Osteocyte (in vitro differentiated cells): Measurements from ENCODE around the gene TWNK. TPM values are rescaled to one million over a fixed set of nuclear protein-coding genes. Genes with fewer than 3 reads are reported as not detected.

Experiments used
- DNase-seq: peaks from one replicate; pipeline ENCODE4 v3.0.0; 2021; ENCODE audit warnings: mixed read lengths; ENCODE audit not compliant: unreplicated experiment; ENCODE audit errors: extremely low spot score
- H3K27ac Mint-ChIP-seq: one replicate; pipeline ENCODE4 v1.8.0; 2021; ENCODE audit warnings: mild to moderate bottlenecking, mixed read lengths; ENCODE audit not compliant: unreplicated experiment
- H3K27me3 Mint-ChIP-seq: one replicate; pipeline ENCODE4 v1.8.0; 2021; ENCODE audit warnings: mixed read lengths; ENCODE audit not compliant: unreplicated experiment
- H3K36me3 Mint-ChIP-seq: one replicate; pipeline ENCODE4 v1.8.0; 2021; ENCODE audit warnings: mixed read lengths; ENCODE audit not compliant: unreplicated experiment
- H3K4me1 Mint-ChIP-seq: one replicate; pipeline ENCODE4 v1.8.0; 2021; ENCODE audit warnings: mixed read lengths; ENCODE audit not compliant: unreplicated experiment
- H3K4me3 Mint-ChIP-seq: one replicate; pipeline ENCODE4 v1.8.0; 2021; ENCODE audit warnings: mild to moderate bottlenecking, moderate library complexity, mixed read lengths; ENCODE audit not compliant: unreplicated experiment
- H3K9me3 Mint-ChIP-seq: one replicate; pipeline ENCODE4 v1.8.0; 2021; ENCODE audit warnings: mixed read lengths; ENCODE audit not compliant: unreplicated experiment
- long read RNA-seq: library from polyadenylated mRNA; unstranded; transcript quantifications from one replicate; pipeline ENCODE4 v2.0.0, GENCODE V29; 2021
- total RNA-seq: library from RNA; stranded (reverse); gene quantifications from 2 replicates; pipeline ENCODE4 v1.2.1, GENCODE V29; 2021
- TF ChIP-seq, protein P1 (sequence below): fragments of 200-600 bp; sonication (generic); IDR thresholded peaks from 2 replicates; pipeline ENCODE4 v1.5.0; 2021; ENCODE audit warnings: antibody characterized with exemption, mild to moderate bottlenecking, moderate library complexity

The TWNK gene
- total RNA-seq, result 7.1 and 7.7 TPM in 2 replicates
- long read RNA-seq, partial matches to known transcripts, result 0 of 10 reads
- long read RNA-seq, other reads (novel, unspliced or antisense), result 8 of 10 reads

DNA sequence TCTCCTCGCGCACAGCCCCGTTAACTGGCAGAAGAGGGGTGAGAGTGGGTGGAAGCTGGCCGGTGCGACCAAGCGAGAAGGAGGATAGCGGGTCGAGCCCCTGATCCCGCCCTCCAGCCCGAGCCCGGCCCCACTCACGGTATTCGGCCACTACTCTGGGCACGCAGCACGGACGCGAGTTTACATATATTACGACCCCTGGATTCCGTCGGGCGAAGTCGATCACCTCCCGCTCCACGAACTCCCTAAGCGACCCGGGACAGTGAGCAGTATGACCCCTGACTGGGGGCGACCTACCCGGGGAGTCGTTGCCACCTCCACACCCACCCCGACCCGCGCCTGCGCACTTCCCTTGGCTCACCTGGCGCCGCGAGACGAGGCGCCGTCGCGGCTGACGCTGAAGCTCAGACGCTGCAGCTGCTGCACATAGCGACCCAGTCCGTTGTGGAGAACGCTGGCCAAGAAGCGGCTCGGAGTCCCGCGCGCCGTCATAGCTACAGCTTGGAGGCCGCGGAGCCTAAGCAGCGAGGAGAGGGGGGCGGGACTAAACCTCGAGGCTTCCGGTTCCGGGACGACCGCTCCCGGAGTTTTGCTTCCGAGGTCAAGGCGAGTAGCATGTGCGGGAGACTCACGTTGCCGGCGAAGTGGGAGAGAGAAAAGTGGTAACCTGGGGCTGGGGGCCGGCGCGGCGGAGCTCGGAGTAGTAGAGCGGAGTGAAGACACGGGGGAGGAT lies at the start of gene TWNK, which contains the start of gene MRPL43:
Gene TWNK, plus strand, starts transcription at position 592 of the 733 bp plus-strand sequence. CDS start 668 bp downstream, outside the sequence.
Gene MRPL43, minus strand, starts transcription at position 546 of the 733 bp plus-strand sequence. Its CDS starts 54 bp downstream, at position 492.
- DNase-seq, result peak; percentile 91
- H3K27me3 Mint-ChIP-seq, result no peaks in the 10 kb centered on the region
- H3K36me3 Mint-ChIP-seq, result peaks cover 18% of the 10 kb centered on the region
- peaks cover 23% of the 10 kb centered on the region for H3K4me1 Mint-ChIP-seq
- no peaks in the 10 kb centered on the region for H3K9me3 Mint-ChIP-seq
- peak within 1 kb of the TSS; percentile 79 for H3K27ac Mint-ChIP-seq
- peak within 1 kb of the TSS; percentile 94 for H3K4me3 Mint-ChIP-seq
- TF ChIP-seq, protein P1, sequence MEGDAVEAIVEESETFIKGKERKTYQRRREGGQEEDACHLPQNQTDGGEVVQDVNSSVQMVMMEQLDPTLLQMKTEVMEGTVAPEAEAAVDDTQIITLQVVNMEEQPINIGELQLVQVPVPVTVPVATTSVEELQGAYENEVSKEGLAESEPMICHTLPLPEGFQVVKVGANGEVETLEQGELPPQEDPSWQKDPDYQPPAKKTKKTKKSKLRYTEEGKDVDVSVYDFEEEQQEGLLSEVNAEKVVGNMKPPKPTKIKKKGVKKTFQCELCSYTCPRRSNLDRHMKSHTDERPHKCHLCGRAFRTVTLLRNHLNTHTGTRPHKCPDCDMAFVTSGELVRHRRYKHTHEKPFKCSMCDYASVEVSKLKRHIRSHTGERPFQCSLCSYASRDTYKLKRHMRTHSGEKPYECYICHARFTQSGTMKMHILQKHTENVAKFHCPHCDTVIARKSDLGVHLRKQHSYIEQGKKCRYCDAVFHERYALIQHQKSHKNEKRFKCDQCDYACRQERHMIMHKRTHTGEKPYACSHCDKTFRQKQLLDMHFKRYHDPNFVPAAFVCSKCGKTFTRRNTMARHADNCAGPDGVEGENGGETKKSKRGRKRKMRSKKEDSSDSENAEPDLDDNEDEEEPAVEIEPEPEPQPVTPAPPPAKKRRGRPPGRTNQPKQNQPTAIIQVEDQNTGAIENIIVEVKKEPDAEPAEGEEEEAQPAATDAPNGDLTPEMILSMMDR, result no peak

DNA sequence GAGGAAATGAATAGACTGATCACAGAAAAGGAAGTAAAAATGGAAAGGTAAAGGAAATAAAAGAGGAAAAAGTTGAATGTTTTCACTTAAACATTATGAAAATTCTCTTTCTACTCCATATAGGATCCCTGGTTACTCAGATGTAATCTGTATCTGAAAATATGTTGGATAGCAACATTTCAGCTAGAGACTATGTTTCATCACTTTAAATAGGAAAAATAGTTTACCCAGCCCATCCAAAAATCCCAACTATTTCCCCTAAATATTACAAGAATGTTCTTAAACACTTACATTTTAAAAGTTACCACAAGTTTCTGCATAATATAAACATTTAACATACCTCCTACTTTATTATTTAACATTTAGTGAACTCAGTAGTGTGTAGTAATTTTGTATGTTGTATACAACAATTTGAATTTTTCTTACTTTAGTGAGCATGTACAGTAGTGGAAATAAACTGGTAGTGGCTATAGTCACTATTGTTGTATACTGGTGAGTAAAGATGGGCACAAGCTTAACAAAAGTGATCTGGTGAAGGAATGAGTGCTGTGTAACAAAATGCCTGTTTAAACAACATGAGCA lies 47.5 kb upstream of the TWNK start:
- Mint-ChIP-seq H3K27me3 (no peaks in the 10 kb centered on the region), H3K9me3 (no peaks in the 10 kb centered on the region), H3K27ac (peak overlapping the region; percentile 81), H3K4me3 (no peak overlapping the region), H3K4me1 (peaks cover 11% of the 10 kb centered on the region), H3K36me3 (peaks cover 41% of the 10 kb centered on the region)
- DNase-seq, result no peak
- TF ChIP-seq, protein P1, result no peak

DNA sequence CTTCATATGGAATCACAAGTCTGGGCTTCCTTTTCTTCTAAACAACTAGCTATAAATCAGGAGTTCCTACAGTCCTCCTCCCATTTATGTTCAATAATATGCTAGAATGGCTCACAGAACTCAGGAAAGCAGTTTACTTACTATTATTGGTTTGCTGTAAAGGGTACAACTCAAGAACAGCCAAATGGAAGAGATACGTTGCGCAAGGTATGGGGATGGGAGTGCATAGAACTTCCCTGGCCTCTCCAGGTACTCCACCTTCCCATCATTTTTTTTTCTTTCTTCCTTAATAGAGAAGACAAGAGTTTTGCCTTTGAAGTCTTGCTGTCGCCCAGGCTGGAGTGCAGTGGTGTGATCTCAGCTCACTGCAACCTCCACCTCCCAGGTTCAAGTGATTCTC lies 45.1 kb upstream of the TWNK start:
- H3K27me3 Mint-ChIP-seq, result no peaks in the 10 kb centered on the region
- no peaks in the 10 kb centered on the region for H3K9me3 Mint-ChIP-seq
- TF ChIP-seq, protein P1, result no peak
- DNase-seq, result no peak
- H3K4me3 Mint-ChIP-seq, result no peak overlapping the region
- H3K4me1 Mint-ChIP-seq, result peaks cover 11% of the 10 kb centered on the region
- peaks cover 48% of the 10 kb centered on the region for H3K36me3 Mint-ChIP-seq
- H3K27ac Mint-ChIP-seq, result no peak overlapping the region

DNA sequence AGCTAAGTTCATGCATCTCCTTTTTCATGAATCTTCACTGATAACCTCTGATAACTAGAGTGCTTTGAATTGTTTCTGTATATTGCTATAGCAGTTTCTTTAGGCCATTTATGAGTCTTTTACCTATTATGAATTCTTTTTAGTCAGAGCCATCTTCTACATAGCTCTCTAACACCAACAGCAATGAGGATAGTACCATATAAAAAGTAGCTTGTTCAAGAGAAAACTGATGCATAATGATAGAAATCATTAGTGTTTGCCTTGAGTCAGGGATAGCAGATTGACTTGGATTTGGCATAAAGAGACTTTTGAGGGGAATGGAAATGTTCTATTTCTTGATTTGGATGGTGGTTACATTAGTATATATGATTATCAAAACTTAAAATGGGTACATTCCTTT lies 43.8 kb upstream of the TWNK start:
- Mint-ChIP-seq H3K27me3 (no peaks in the 10 kb centered on the region), H3K4me1 (peaks cover 11% of the 10 kb centered on the region), H3K9me3 (no peaks in the 10 kb centered on the region), H3K4me3 (no peak overlapping the region), H3K36me3 (peaks cover 52% of the 10 kb centered on the region), H3K27ac (no peak overlapping the region)
- TF ChIP-seq, protein P1, result no peak
- DNase-seq, result no peak

DNA sequence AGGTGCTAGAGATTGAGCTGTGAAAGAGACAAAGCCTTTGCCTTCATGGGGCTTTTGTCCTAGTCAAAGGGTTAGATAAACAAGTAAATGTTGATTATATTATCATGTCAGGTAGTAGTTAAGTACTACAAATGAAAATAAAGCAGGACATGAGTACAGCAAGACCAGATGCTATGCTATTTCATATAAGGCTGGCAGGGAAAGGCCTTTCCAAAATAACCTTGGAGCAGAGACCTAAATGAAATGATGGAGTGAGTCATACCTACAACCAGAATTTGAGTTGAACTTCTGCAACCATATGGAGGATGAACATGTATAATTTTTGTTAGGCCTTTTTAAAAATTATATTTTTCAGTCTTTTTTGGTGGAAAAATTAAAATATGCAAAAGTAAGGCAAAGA lies 41.6 kb upstream of the TWNK start:
- Mint-ChIP-seq H3K9me3 (no peaks in the 10 kb centered on the region), H3K27me3 (no peaks in the 10 kb centered on the region), H3K4me3 (no peak overlapping the region), H3K27ac (no peak overlapping the region), H3K36me3 (peaks cover 49% of the 10 kb centered on the region), H3K4me1 (no peaks in the 10 kb centered on the region)
- DNase-seq, result no peak
- TF ChIP-seq, protein P1, result no peak
